Breast epithelium (tissue), 4 donors: ENCODE data around the gene EP400. TPM values are rescaled to one million over a fixed set of nuclear protein-coding genes. Genes with fewer than 3 reads are reported as not detected.

Experiments
- DNase-seq, 2 donors: peaks; one replicate each; pipeline ENCODE4 v3.0.0-alpha.2; 2019; ENCODE audit warnings: low spot score in 2 of 2
- H3K27ac ChIP-seq, 2 donors: fragments of 200-600 bp; sonication (generic) in 1 of 2; one replicate each; pipeline ENCODE4 v1.5.1; 2016 to 2019; ENCODE audit warnings: mild to moderate bottlenecking in 1 of 2
- H3K27me3 ChIP-seq, 2 donors: fragments of 200-600 bp; sonication (generic) in 1 of 2; one replicate each; pipeline versions ENCODE4 v1.5.1 to v1.6.0; 2017 to 2019; ENCODE audit warnings: control low read depth in 1 of 2, mild to moderate bottlenecking in 1 of 2
- H3K36me3 ChIP-seq: fragments of 200-600 bp; one replicate; pipeline ENCODE4 v1.5.1; 2019
- H3K4me1 ChIP-seq, 2 donors: fragments of 200-600 bp; sonication (generic); one replicate each; pipeline ENCODE4 v1.5.1; 2016 to 2019; ENCODE audit warnings: control low read depth in 1 of 2
- H3K4me3 ChIP-seq, 3 donors: fragments of 200-600 bp; sonication (generic); 1 replicate in 2 of 3; 2 replicates in 1 of 3; pipeline ENCODE4 v1.5.1; 2016 to 2019; ENCODE audit warnings: mild to moderate bottlenecking in 3 of 3, moderate library complexity in 2 of 3
- H3K9me3 ChIP-seq, 2 donors: fragments of 200-600 bp; sonication (generic) in 1 of 2; one replicate each; pipeline ENCODE4 v1.5.1; 2016 to 2019; ENCODE audit warnings: control low read depth in 1 of 2
- POLR2A ChIP-seq: fragments of 450-650 bp; IDR thresholded peaks from one replicate; pipeline ENCODE4 v1.6.1; 2016; ENCODE audit warnings: antibody characterized with exemption, mild to moderate bottlenecking, moderate library complexity
- POLR2AphosphoS5 ChIP-seq, 3 donors: sonication (generic); formaldehyde crosslinking; IDR thresholded peaks; one replicate each; pipeline ENCODE4 v1.6.1; 2017; ENCODE audit warnings: antibody characterized with exemption in 3 of 3
- intact Hi-C: fragments of 100-400 bp; cut with DNase I; formaldehyde crosslinking; loops from one replicate; pipeline ENCODE4 v1.15.1; 2023; ENCODE audit warnings: low total_unique reads
- total RNA-seq, 3 donors: library from RNA; depleted of rRNA; stranded (reverse); fragments of >200 nt; gene quantifications; one replicate each; pipeline ENCODE4 v1.1.0, GENCODE V29; 2016
- TF ChIP-seq, protein P1 (sequence below), 3 donors: fragments of 450-650 bp; IDR thresholded peaks; one replicate each; pipeline ENCODE4 v1.5.1; 2016 to 2017; ENCODE audit warnings: antibody characterized with exemption in 3 of 3, mild to moderate bottlenecking in 3 of 3, moderate library complexity in 3 of 3

Gene EP400
- total RNA-seq, 3 donors from 2014 or later, result 20.3 to 27.2 (median 24.4) TPM

- no peak for DNase-seq
- intact Hi-C loops, result no loop called here
- TF ChIP-seq, protein P1, sequence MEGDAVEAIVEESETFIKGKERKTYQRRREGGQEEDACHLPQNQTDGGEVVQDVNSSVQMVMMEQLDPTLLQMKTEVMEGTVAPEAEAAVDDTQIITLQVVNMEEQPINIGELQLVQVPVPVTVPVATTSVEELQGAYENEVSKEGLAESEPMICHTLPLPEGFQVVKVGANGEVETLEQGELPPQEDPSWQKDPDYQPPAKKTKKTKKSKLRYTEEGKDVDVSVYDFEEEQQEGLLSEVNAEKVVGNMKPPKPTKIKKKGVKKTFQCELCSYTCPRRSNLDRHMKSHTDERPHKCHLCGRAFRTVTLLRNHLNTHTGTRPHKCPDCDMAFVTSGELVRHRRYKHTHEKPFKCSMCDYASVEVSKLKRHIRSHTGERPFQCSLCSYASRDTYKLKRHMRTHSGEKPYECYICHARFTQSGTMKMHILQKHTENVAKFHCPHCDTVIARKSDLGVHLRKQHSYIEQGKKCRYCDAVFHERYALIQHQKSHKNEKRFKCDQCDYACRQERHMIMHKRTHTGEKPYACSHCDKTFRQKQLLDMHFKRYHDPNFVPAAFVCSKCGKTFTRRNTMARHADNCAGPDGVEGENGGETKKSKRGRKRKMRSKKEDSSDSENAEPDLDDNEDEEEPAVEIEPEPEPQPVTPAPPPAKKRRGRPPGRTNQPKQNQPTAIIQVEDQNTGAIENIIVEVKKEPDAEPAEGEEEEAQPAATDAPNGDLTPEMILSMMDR (IDR thresholded peaks at IDR 0.05), result no peak
- TF ChIP-seq POLR2AphosphoS5 (IDR thresholded peaks at IDR 0.05) (no peak), POLR2A (no peak)
- Histone ChIP-seq H3K27me3 (no peaks in the 10 kb centered on the region), H3K36me3 (no peaks in the 10 kb centered on the region), H3K9me3 (no peaks in the 10 kb centered on the region), H3K27ac (no peak overlapping the region), H3K4me3 (no peak overlapping the region), H3K4me1 (no peaks in the 10 kb centered on the region)
Measured at GRCh38 chr12:132129007-132129406, 179.3 kb downstream of the EP400 start.

DNA sequence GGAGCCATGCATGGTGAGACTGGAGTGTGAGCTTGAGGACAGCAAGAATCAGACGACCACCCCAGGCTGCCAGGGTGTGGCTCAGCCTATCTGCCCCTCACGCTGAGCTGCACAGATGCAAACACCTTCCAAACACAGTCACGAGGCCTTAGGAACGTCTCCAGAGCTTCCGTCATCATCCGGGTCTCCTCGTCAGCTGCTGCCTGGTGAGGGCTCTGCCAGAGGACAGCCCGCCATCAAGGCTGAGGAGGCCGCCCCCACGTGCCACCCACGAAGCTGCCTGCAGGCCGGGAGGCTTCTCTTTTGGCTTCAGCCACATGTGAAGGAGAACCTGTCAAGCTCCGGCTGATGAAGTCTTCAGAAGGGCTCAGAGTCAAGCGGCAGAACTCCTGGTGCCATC, 180.9 kb downstream of the EP400 start:
- Histone ChIP-seq H3K4me1 (no peaks in the 10 kb centered on the region), H3K4me3 (no peak overlapping the region), H3K27me3 (no peaks in the 10 kb centered on the region), H3K36me3 (no peaks in the 10 kb centered on the region), H3K27ac (no peak overlapping the region), H3K9me3 (no peaks in the 10 kb centered on the region)
- TF ChIP-seq POLR2AphosphoS5 (IDR thresholded peaks at IDR 0.05) (no peak), POLR2A (no peak)
- TF ChIP-seq, protein P1 (IDR thresholded peaks at IDR 0.05), result no peak
- DNase-seq, result no peak
- intact Hi-C loops, result no loop called here

Other genes with a start within 250 kb of the EP400 start
- 10 to 100 TPM; 34.9 to 54.7 (median 49.8) TPM for gene SFSWAP, start 238.9 kb upstream of the EP400 start, total RNA-seq
- 10 to 100 TPM in 1 of 3 donors, 1 to 10 TPM in 2; 2.9 to 18.6 (median 4.7) TPM for gene MMP17, start 121.5 kb upstream of the EP400 start, total RNA-seq
- gene ULK1, start 55.3 kb upstream of the EP400 start, total RNA-seq, result 10 to 100 TPM; 14.8 to 18.6 (median 17.0) TPM
- 10 to 100 TPM in 2 of 3 donors, 1 to 10 TPM in 1; 8.8 to 31.5 (median 20.9) TPM for gene PUS1, start 20.7 kb upstream of the EP400 start, total RNA-seq
- gene DDX51, start 194.4 kb downstream of the EP400 start, total RNA-seq, result 10 to 100 TPM; 11.2 to 16.7 (median 16.4) TPM
- 10 to 100 TPM; 10.1 to 14.3 (median 11.1) TPM for gene NOC4L, start 194.5 kb downstream of the EP400 start, total RNA-seq